Adrenal gland (tissue), 5 donors: ENCODE measurements around the gene IL1RL2.

Experiments
- POLR2A ChIP-seq, 2 donors: fragments of 450-650 bp; IDR thresholded peaks; one replicate each; pipeline ENCODE4 v1.6.1; 2017; ENCODE audit warnings: antibody characterized with exemption in 2 of 2, mild to moderate bottlenecking in 2 of 2, moderate library complexity in 1 of 2
- TF ChIP-seq, protein P1 (sequence below), 6 experiments: fragments of 450-650 bp in 4 of 6; fragments of 200-600 bp in 2 of 6; sonication (generic) in 1 of 6; IDR thresholded peaks; 1 replicate in 5 of 6; 2 replicates in 1 of 6; pipeline versions ENCODE4 v1.5.1 to v1.8.0; 2016 to 2021; ENCODE audit warnings: antibody characterized with exemption in 6 of 6, mild to moderate bottlenecking in 2 of 6, moderate library complexity in 1 of 6
- donor health status: DM: no; HTN: no; CAD: no.

DNA sequence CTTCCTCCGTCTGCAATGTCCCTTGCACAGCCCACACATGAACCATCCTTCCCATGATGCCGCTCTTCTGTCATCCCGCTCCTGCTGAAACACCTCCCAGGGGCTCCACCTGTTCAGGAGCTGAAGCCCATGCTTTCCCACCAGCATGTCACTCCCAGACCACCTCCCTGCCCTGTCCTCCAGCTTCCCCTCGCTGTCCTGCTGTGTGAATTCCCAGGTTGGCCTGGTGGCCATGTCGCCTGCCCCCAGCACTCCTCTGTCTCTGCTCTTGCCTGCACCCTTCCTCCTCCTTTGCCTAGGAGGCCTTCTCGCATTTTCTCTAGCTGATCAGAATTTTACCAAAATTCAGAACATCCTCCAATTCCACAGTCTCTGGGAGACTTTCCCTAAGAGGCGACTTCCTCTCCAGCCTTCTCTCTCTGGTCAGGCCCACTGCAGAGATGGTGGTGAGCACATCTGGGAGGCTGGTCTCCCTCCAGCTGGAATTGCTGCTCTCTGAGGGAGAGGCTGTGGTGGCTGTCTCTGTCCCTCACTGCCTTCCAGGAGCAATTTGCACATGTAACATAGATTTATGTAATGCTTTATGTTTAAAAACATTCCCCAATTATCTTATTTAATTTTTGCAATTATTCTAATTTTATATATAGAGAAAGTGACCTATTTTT is 8.9 kb upstream of the IL1RL2 start:
- TF ChIP-seq, protein P1, sequence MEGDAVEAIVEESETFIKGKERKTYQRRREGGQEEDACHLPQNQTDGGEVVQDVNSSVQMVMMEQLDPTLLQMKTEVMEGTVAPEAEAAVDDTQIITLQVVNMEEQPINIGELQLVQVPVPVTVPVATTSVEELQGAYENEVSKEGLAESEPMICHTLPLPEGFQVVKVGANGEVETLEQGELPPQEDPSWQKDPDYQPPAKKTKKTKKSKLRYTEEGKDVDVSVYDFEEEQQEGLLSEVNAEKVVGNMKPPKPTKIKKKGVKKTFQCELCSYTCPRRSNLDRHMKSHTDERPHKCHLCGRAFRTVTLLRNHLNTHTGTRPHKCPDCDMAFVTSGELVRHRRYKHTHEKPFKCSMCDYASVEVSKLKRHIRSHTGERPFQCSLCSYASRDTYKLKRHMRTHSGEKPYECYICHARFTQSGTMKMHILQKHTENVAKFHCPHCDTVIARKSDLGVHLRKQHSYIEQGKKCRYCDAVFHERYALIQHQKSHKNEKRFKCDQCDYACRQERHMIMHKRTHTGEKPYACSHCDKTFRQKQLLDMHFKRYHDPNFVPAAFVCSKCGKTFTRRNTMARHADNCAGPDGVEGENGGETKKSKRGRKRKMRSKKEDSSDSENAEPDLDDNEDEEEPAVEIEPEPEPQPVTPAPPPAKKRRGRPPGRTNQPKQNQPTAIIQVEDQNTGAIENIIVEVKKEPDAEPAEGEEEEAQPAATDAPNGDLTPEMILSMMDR (IDR thresholded peaks at IDR 0.05): no peak
- TF ChIP-seq POLR2A (IDR thresholded peaks at IDR 0.05): no peak
